H9 (cell line): ENCODE data around the gene NYAP1. TPM values are rescaled to one million over a fixed set of nuclear protein-coding genes. Genes with fewer than 3 reads are reported as not detected.

Source experiments
- DNase-seq: peaks from one replicate; pipeline ENCODE4 v3.0.0-alpha.2; 2017
- H2AFZ ChIP-seq: one replicate; pipeline ENCODE4 v1.6.1; 2013; ENCODE audit warnings: mild to moderate bottlenecking, low read length, control low read depth, moderate library complexity
- H2AK5ac ChIP-seq: 2 replicates; pipeline ENCODE4 v1.6.1; 2013; ENCODE audit warnings: low read length, control low read depth, mixed read lengths; ENCODE audit not compliant: insufficient read length
- H2BK120ac ChIP-seq: one replicate; pipeline ENCODE4 v1.6.1; 2013; ENCODE audit warnings: low read depth, mild to moderate bottlenecking, low read length, control low read depth, inconsistent platforms; ENCODE audit not compliant: poor library complexity, severe bottlenecking
- H2BK12ac ChIP-seq: 2 replicates; pipeline ENCODE4 v1.6.1; 2013; ENCODE audit warnings: low read length, control low read depth, mixed read lengths, low read depth; ENCODE audit not compliant: insufficient read length
- H2BK15ac ChIP-seq: 2 replicates; pipeline ENCODE4 v1.6.1; 2013; ENCODE audit warnings: low read depth, low read length, control low read depth
- H2BK20ac ChIP-seq: one replicate; pipeline ENCODE4 v1.6.1; 2013; ENCODE audit warnings: low read depth, mild to moderate bottlenecking, low read length, control low read depth, inconsistent platforms; ENCODE audit not compliant: poor library complexity, severe bottlenecking
- H2BK5ac ChIP-seq: 2 replicates; pipeline ENCODE4 v1.6.1; 2013; ENCODE audit warnings: low read length, control low read depth, mixed read lengths; ENCODE audit not compliant: insufficient read length
- H3K14ac ChIP-seq: 2 replicates; pipeline ENCODE4 v1.6.1; 2013; ENCODE audit warnings: low read length, control low read depth; ENCODE audit not compliant: insufficient read depth
- H3K18ac ChIP-seq: 2 replicates; pipeline ENCODE4 v1.6.1; 2013; ENCODE audit warnings: low read depth, mild to moderate bottlenecking, mixed read lengths, low read length, control low read depth; ENCODE audit not compliant: insufficient read length
- H3K23ac ChIP-seq: 2 replicates; pipeline ENCODE4 v1.6.1; 2013; ENCODE audit warnings: low read length, control low read depth, mixed read lengths, low read depth; ENCODE audit not compliant: insufficient read length
- H3K23me2 ChIP-seq: 2 replicates; pipeline ENCODE4 v1.6.1; 2013; ENCODE audit warnings: low read depth, mild to moderate bottlenecking, mixed read lengths, low read length, control low read depth; ENCODE audit not compliant: insufficient read length, poor library complexity, severe bottlenecking
- H3K27ac ChIP-seq: 2 replicates; pipeline ENCODE4 v1.5.1; 2013; ENCODE audit warnings: low read length, control low read depth, mixed read lengths, low read depth; ENCODE audit not compliant: insufficient read length
- H3K27me3 ChIP-seq: 2 replicates; pipeline ENCODE4 v1.6.1; 2013; ENCODE audit warnings: low read length, control low read depth, inconsistent platforms; ENCODE audit not compliant: insufficient read depth
- H3K4ac ChIP-seq: 2 replicates; pipeline ENCODE4 v1.6.1; 2013; ENCODE audit warnings: low read depth, mild to moderate bottlenecking, control low read depth, inconsistent platforms, low read length, moderate library complexity
- H3K4me1 ChIP-seq: 2 replicates; pipeline ENCODE4 v1.6.1; 2013; ENCODE audit warnings: low read length, control low read depth, inconsistent platforms; ENCODE audit not compliant: insufficient read depth
- H3K4me2 ChIP-seq: 2 replicates; pipeline ENCODE4 v1.6.1; 2013; ENCODE audit warnings: low read length, control low read depth, mixed read lengths; ENCODE audit not compliant: insufficient read length, insufficient read depth
- H3K56ac ChIP-seq: 2 replicates; pipeline ENCODE4 v1.6.1; 2013; ENCODE audit warnings: low read depth, mild to moderate bottlenecking, mixed read lengths, low read length, control low read depth; ENCODE audit not compliant: insufficient read length
- H3K79me1 ChIP-seq: 2 replicates; pipeline ENCODE4 v1.6.1; 2013; ENCODE audit warnings: low read depth, mild to moderate bottlenecking, moderate library complexity, low read length, control low read depth, inconsistent platforms; ENCODE audit not compliant: insufficient read depth, poor library complexity, severe bottlenecking
- H3K79me2 ChIP-seq: 2 replicates; pipeline ENCODE4 v1.6.1; 2013; ENCODE audit warnings: low read length, control low read depth, inconsistent platforms; ENCODE audit not compliant: insufficient read depth
- H3K9ac ChIP-seq: 2 replicates; pipeline ENCODE4 v1.6.1; 2013; ENCODE audit warnings: low read length, control low read depth, mixed read lengths; ENCODE audit not compliant: insufficient read length; ENCODE audit errors: extremely low read depth
- H3K9me3 ChIP-seq: one replicate; pipeline ENCODE4 v1.6.1; 2013; ENCODE audit warnings: low read depth, low read length, inconsistent platforms; ENCODE audit not compliant: control insufficient read depth
- H3T11ph ChIP-seq: one replicate; pipeline ENCODE4 v1.6.1; 2013; ENCODE audit warnings: mild to moderate bottlenecking, low read length, control low read depth, inconsistent platforms
- H4K20me1 ChIP-seq: one replicate; pipeline ENCODE4 v1.6.1; 2013; ENCODE audit not compliant: control insufficient read depth, insufficient read length, insufficient read depth
- H4K5ac ChIP-seq: 2 replicates; pipeline ENCODE4 v1.6.1; 2013; ENCODE audit warnings: low read depth, mild to moderate bottlenecking, mixed read lengths, low read length, control low read depth; ENCODE audit not compliant: insufficient read length
- H4K8ac ChIP-seq: replicated peaks from 2 replicates; pipeline ENCODE4 v1.6.1; 2013; ENCODE audit warnings: low read length, control low read depth, mixed read lengths, low read depth; ENCODE audit not compliant: insufficient read length
- H4K91ac ChIP-seq: 2 replicates; pipeline ENCODE4 v1.6.1; 2013; ENCODE audit warnings: low read depth, mild to moderate bottlenecking, moderate library complexity, mixed read lengths, low read length, control low read depth; ENCODE audit not compliant: insufficient read length
- H3K27ac Mint-ChIP-seq, 3 experiments: 2 replicates in 2 of 3; 3 replicates in 1 of 3; pipeline ENCODE4 v1.8.0; 2020 to 2021; ENCODE audit warnings: mixed read lengths in 3 of 3, mild to moderate bottlenecking in 1 of 3, moderate library complexity in 1 of 3
- H3K27me3 Mint-ChIP-seq: 2 replicates; pipeline ENCODE4 v1.8.0; 2021; ENCODE audit warnings: low read depth, mild to moderate bottlenecking, moderate library complexity, mixed read lengths
- H3K36me3 Mint-ChIP-seq, 3 experiments: 2 replicates in 2 of 3; 3 replicates in 1 of 3; pipeline ENCODE4 v1.8.0; 2020 to 2021; ENCODE audit warnings: low read depth in 3 of 3, mixed read lengths in 3 of 3; ENCODE audit not compliant: insufficient read depth in 1 of 3
- H3K4me1 Mint-ChIP-seq, 2 experiments: 2 replicates each; pipeline ENCODE4 v1.8.0; 2020; ENCODE audit warnings: mixed read lengths in 2 of 2
- H3K4me3 Mint-ChIP-seq, 2 experiments: 2 replicates in 1 of 2; 3 replicates in 1 of 2; pipeline ENCODE4 v1.8.0; 2020 to 2021; ENCODE audit warnings: mild to moderate bottlenecking in 2 of 2, mixed read lengths in 2 of 2, moderate library complexity in 1 of 2
- H3K9me3 Mint-ChIP-seq, 2 experiments: 2 replicates in 1 of 2; 3 replicates in 1 of 2; pipeline ENCODE4 v1.8.0; 2020; ENCODE audit warnings: mild to moderate bottlenecking in 2 of 2, mixed read lengths in 2 of 2, moderate library complexity in 1 of 2
- WGBS: extraction: QIAGEN DNeasy Blood & Tissue Kit; methylation state at CpG from one replicate; pipeline ENCODE4 v1.1.7; 2013; ENCODE audit warnings: missing lambda C conversion rate, low lambda C conversion rate, mixed read lengths; ENCODE audit not compliant: insufficient read length; ENCODE audit errors: extremely low coverage; 5-methylcytosine and 5-hydroxymethylcytosine counted together
- total RNA-seq: library from RNA; stranded (reverse); gene quantifications from 2 replicates; pipeline ENCODE4 v1.2.1, GENCODE V29; 2021
- TF ChIP-seq, protein P1 (sequence below): fragments of 200-600 bp; sonication (generic); conservative IDR thresholded peaks from 3 replicates; pipeline ENCODE4 v1.8.0; 2021; ENCODE audit warnings: antibody characterized with exemption, mild to moderate bottlenecking

Gene NYAP1
- total RNA-seq, 1 experiment from 2014 or later = 3.2 TPM

GRCh38 chr7:100435401-100436304 is 48.1 kb upstream of the NYAP1 start:
- H3K14ac ChIP-seq = peak overlapping the region; percentile 87
- H2BK5ac ChIP-seq = no peak overlapping the region
- peak overlapping the region; percentile 63 for H3K9ac ChIP-seq
- H3K4me2 ChIP-seq = peak overlapping the region; percentile 91
- DNase-seq = peak; percentile 45
- H2AK5ac ChIP-seq = no peak overlapping the region
- no peak overlapping the region for H3T11ph ChIP-seq
- WGBS = no CpG with 5 or more reads among the region's 81 CpGs
- no peak overlapping the region for H3K4ac ChIP-seq
- no peaks in the 10 kb centered on the region for H3K4me1 ChIP-seq
- no peak overlapping the region for H3K27ac ChIP-seq
- no peak overlapping the region for H3K56ac ChIP-seq
- no peaks in the 10 kb centered on the region for H3K27me3 ChIP-seq
- no peak overlapping the region for H4K5ac ChIP-seq
- no peak overlapping the region for H2BK12ac ChIP-seq
- Mint-ChIP-seq H3K9me3 (no peaks in the 10 kb centered on the region), H3K27me3 (peaks cover 3% of the 10 kb centered on the region; the same call in 1 of the 2 replicates), H3K4me1 (peaks cover 42 to 43% of the 10 kb centered on the region in 2 experiments), H3K36me3 (peaks cover 35 to 56% (median 37%) of the 10 kb centered on the region in 3 experiments), H3K4me3 (peak overlapping the region; percentile 87 to 96), H3K27ac (peak overlapping the region; percentile 94 to 98 (median 97))
- no peak overlapping the region for H2BK120ac ChIP-seq
- H4K91ac ChIP-seq = no peak overlapping the region
- no peak overlapping the region for H2AFZ ChIP-seq
- H2BK15ac ChIP-seq = no peak overlapping the region; the same call in 1 of the 2 replicates
- no peaks in the 10 kb centered on the region for H4K20me1 ChIP-seq
- no peaks in the 10 kb centered on the region for H3K9me3 ChIP-seq
- H3K18ac ChIP-seq = peak overlapping the region; percentile 59
- no peaks in the 10 kb centered on the region; the same call in 1 of the 2 replicates for H3K79me2 ChIP-seq
- H3K79me1 ChIP-seq = peaks cover 3% of the 10 kb centered on the region
- TF ChIP-seq, protein P1, sequence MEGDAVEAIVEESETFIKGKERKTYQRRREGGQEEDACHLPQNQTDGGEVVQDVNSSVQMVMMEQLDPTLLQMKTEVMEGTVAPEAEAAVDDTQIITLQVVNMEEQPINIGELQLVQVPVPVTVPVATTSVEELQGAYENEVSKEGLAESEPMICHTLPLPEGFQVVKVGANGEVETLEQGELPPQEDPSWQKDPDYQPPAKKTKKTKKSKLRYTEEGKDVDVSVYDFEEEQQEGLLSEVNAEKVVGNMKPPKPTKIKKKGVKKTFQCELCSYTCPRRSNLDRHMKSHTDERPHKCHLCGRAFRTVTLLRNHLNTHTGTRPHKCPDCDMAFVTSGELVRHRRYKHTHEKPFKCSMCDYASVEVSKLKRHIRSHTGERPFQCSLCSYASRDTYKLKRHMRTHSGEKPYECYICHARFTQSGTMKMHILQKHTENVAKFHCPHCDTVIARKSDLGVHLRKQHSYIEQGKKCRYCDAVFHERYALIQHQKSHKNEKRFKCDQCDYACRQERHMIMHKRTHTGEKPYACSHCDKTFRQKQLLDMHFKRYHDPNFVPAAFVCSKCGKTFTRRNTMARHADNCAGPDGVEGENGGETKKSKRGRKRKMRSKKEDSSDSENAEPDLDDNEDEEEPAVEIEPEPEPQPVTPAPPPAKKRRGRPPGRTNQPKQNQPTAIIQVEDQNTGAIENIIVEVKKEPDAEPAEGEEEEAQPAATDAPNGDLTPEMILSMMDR = no peak
- no peak overlapping the region for H3K23ac ChIP-seq
- H4K8ac ChIP-seq = no peak overlapping the region
- no peak overlapping the region for H2BK20ac ChIP-seq
- H3K23me2 ChIP-seq = peaks cover 8% of the 10 kb centered on the region
